ENCODE results near the gene PRUNE2. TPM values are rescaled to one million over a fixed set of nuclear protein-coding genes. Genes with fewer than 3 reads are reported as not detected.

The PRUNE2 gene
- total and polyA plus RNA-seq, 2 of the 13 experiments (the other 11 are each of a cell fraction or from before 2014, with no cell fraction given), result 0.02 TPM; not detected in 1

DNA sequence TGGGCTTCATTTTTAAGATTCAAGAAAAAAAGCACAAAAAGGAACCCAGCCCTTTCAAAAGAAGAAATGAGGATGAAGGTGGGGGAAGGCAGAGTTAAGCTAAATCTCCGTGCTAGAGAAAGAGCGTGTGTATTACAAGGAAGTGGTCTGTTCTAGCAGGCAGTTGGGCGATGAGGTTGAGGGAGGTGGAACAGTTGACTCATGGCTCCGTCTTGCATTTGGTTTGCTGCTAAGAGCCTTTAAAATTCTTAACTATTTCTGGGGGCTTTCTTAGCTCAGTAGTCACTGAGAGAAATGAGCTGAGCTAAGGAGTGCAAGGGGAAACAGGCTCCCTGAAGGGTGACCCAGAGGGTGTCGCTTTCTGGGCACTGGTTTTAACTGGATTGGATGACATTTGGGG, 329.6 kb downstream of the PRUNE2 start (continued):
- TF ChIP-seq, protein P1, sequence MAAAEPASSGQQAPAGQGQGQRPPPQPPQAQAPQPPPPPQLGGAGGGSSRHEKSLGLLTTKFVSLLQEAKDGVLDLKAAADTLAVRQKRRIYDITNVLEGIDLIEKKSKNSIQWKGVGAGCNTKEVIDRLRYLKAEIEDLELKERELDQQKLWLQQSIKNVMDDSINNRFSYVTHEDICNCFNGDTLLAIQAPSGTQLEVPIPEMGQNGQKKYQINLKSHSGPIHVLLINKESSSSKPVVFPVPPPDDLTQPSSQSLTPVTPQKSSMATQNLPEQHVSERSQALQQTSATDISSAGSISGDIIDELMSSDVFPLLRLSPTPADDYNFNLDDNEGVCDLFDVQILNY (CRISPR knock-in tag; conservative IDR thresholded peaks at IDR 0.05), result no peak
- no peak for TF ChIP-seq ATAD3A (CRISPR knock-in tag; IDR thresholded peaks at IDR 0.05)
- TF ChIP-seq SIX4 (CRISPR knock-in tag; IDR thresholded peaks at IDR 0.05), result no peak
- TF ChIP-seq ZNF562 (CRISPR knock-in tag; IDR thresholded peaks at IDR 0.05; ENCODE audit: borderline replicate concordance), result no peak
- no peak for TF ChIP-seq HNRNPH1 (optimal IDR thresholded peaks at IDR 0.05; ENCODE audit: low read depth, low read length)
- no peak for TF ChIP-seq MZF1 (CRISPR knock-in tag; IDR thresholded peaks at IDR 0.05; ENCODE audit: borderline replicate concordance)

DNA sequence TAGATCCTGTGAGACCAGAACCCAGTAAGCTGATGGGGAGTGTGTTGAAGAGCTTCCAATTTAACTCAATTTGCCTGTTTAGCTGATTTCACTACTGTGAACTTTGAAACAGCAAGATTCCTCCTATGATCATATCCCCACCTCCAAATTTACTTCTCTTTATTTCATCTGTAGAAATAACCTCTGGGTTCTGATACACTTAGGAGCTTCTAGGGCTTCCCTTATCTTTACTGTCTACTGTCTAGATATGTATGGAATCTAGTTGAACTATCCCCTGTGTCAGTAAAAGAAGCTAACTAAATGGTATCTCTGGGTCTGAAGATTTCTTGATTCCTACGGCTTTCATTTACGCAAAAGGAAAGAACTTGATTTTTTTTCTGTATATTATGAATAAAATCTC, 330.2 kb downstream of the PRUNE2 start:
- Histone ChIP-seq H3K36me3 (replicated peaks in 1 of 2; ENCODE audit: control insufficient read depth in 1 of 2, insufficient read depth in 2 of 2, low read length in 2 of 2) (no peaks in the 10 kb centered on the region), H3K4me1 (ENCODE audit: insufficient read depth, low read length) (no peaks in the 10 kb centered on the region), H3K4me3 (replicated peaks in 1 of 3; ENCODE audit: insufficient read depth in 1 of 3, low read depth in 2 of 3, low read length in 3 of 3) (no peak overlapping the region), H3K9ac (ENCODE audit: insufficient read depth, low read depth, low read length) (no peak overlapping the region), H3K4me2 (ENCODE audit: low read depth, low read length) (no peak overlapping the region), H3K27me3 (ENCODE audit: control insufficient read depth in 1 of 2, insufficient read depth in 2 of 2, low read length in 2 of 2) (peaks cover 0 to 3% of the 10 kb centered on the region in 2 experiments; a peak in 1 of 5 replicates), H3K79me2 (ENCODE audit: insufficient read depth, low read length) (no peaks in the 10 kb centered on the region), H4K20me1 (ENCODE audit: insufficient read depth, low read length) (no peaks in the 10 kb centered on the region), H3K9me3 (ENCODE audit: low read length) (no peaks in the 10 kb centered on the region), H2AFZ (ENCODE audit: low read length) (no peak overlapping the region), H3K27ac (ENCODE audit: extremely low read length, insufficient read depth, low read length) (no peak overlapping the region)
- ChIA-PET CTCF (ENCODE audit: low intra/inter-chr PET ratio, low total read pairs) (no interaction called here), POLR2A (no interaction called here)
- ATAC-seq (no peak), DNase-seq (ENCODE audit: low spot score) (no peak), FAIRE-seq (no peak)
- whole genome bisulfite sequencing (ENCODE audit: low lambda C conversion rate), result 87% methylated on average over 2 of the region's 2 CpGs
- intact Hi-C loops (cut with micrococcal nuclease; ENCODE audit: unreplicated experiment) (no loop called here), in situ Hi-C loops (cut with HindIII; ENCODE audit: extremely low pct_ligation_motif_present, low pct_unique_long_range_greater_than_20kb) (no loop called here)
- TF ChIP-seq RCOR2 (CRISPR knock-in tag; IDR thresholded peaks at IDR 0.05) (no peak), ZNF275 (CRISPR knock-in tag; IDR thresholded peaks at IDR 0.05; ENCODE audit: borderline replicate concordance) (no peak), ZNF598 (CRISPR knock-in tag; IDR thresholded peaks at IDR 0.05; ENCODE audit: borderline replicate concordance) (no peak), RFX1 (IDR thresholded peaks at IDR 0.05) (no peak), DDIT3 (CRISPR knock-in tag; IDR thresholded peaks at IDR 0.05) (no peak)
- TF ChIP-seq, protein P2, sequence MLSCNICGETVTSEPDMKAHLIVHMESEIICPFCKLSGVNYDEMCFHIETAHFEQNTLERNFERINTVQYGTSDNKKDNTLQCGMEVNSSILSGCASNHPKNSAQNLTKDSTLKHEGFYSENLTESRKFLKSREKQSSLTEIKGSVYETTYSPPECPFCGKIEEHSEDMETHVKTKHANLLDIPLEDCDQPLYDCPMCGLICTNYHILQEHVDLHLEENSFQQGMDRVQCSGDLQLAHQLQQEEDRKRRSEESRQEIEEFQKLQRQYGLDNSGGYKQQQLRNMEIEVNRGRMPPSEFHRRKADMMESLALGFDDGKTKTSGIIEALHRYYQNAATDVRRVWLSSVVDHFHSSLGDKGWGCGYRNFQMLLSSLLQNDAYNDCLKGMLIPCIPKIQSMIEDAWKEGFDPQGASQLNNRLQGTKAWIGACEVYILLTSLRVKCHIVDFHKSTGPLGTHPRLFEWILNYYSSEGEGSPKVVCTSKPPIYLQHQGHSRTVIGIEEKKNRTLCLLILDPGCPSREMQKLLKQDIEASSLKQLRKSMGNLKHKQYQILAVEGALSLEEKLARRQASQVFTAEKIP (CRISPR knock-in tag; IDR thresholded peaks at IDR 0.05; ENCODE audit: borderline replicate concordance), result no peak
- BruUV-seq (replicated peaks), result no TSS peak

All from HepG2 (cell line).